Hepatocyte (in vitro differentiated cells): ENCODE data around the gene AK5. TPM values are rescaled to one million over a fixed set of nuclear protein-coding genes. Genes with fewer than 3 reads are reported as not detected.

Experiments used
- DNase-seq: peaks from one replicate; pipeline ENCODE4 v3.0.0-alpha.2; 2016; ENCODE audit warnings: low spot score
- H2AFZ ChIP-seq: fragments of 200-600 bp; sonication (generic); 2 replicates; pipeline ENCODE4 v1.6.0; 2016; ENCODE audit warnings: antibody characterized with exemption, mild to moderate bottlenecking
- H3K27ac ChIP-seq: fragments of 200-600 bp; sonication (generic); 2 replicates; pipeline ENCODE4 v1.5.1; 2016; ENCODE audit warnings: mild to moderate bottlenecking
- H3K27me3 ChIP-seq: fragments of 200-600 bp; sonication (generic); 2 replicates; pipeline ENCODE4 v1.6.1; 2016
- H3K36me3 ChIP-seq: fragments of 200-600 bp; sonication (generic); replicated peaks from 2 replicates; pipeline ENCODE4 v1.5.1; 2016; ENCODE audit warnings: low read depth; ENCODE audit not compliant: insufficient read depth
- H3K4me1 ChIP-seq: fragments of 200-600 bp; sonication (generic); 2 replicates; pipeline ENCODE4 v1.5.1; 2016; ENCODE audit warnings: mild to moderate bottlenecking, moderate library complexity; ENCODE audit not compliant: insufficient read depth
- H3K4me2 ChIP-seq: fragments of 200-600 bp; sonication (generic); 2 replicates; pipeline ENCODE4 v1.6.0; 2016
- H3K4me3 ChIP-seq: fragments of 200-600 bp; sonication (generic); 2 replicates; pipeline ENCODE4 v1.5.1; 2016; ENCODE audit warnings: mild to moderate bottlenecking
- H3K79me2 ChIP-seq: fragments of 200-600 bp; sonication (generic); 2 replicates; pipeline ENCODE4 v1.6.0; 2017; ENCODE audit warnings: mild to moderate bottlenecking
- H3K9me2 ChIP-seq: fragments of 200-600 bp; sonication (generic); replicated peaks from 2 replicates; pipeline ENCODE4 v1.6.0; 2017; ENCODE audit warnings: mild to moderate bottlenecking; ENCODE audit not compliant: insufficient read depth
- H3K9me3 ChIP-seq: fragments of 200-600 bp; sonication (generic); 2 replicates; pipeline ENCODE4 v1.5.1; 2016; ENCODE audit warnings: low read depth, mild to moderate bottlenecking
- H4K20me1 ChIP-seq: fragments of 200-600 bp; sonication (generic); 2 replicates; pipeline ENCODE4 v1.6.0; 2016; ENCODE audit warnings: mild to moderate bottlenecking; ENCODE audit not compliant: insufficient read depth, poor library complexity, severe bottlenecking
- CTCF ChIP-seq: fragments of 200-600 bp; sonication (generic); IDR thresholded peaks from 2 replicates; pipeline ENCODE4 v1.5.1; 2016; ENCODE audit warnings: antibody characterized with exemption, mild to moderate bottlenecking; ENCODE audit not compliant: poor library complexity
- EZH2 ChIP-seq: fragments of 200-600 bp; sonication (generic); IDR thresholded peaks from 2 replicates; pipeline ENCODE4 v1.6.1; 2016; ENCODE audit warnings: antibody characterized with exemption, mild to moderate bottlenecking, borderline replicate concordance
- EZH2phosphoT487 ChIP-seq: fragments of 200-600 bp; sonication (generic); IDR thresholded peaks from one replicate; pipeline ENCODE4 v1.6.1; 2018; ENCODE audit warnings: antibody characterized with exemption, mild to moderate bottlenecking, low read depth, moderate library complexity; ENCODE audit not compliant: unreplicated experiment, severe bottlenecking
- WGBS: methylation state at CpG from one replicate; pipeline ENCODE4 v1.1.6; 2016; ENCODE audit warnings: low lambda C conversion rate; ENCODE audit errors: missing lambda C conversion rate; 5-methylcytosine and 5-hydroxymethylcytosine counted together
- polyA plus RNA-seq: library from polyadenylated mRNA; unstranded; fragments of >200 nt; fragmentation: Nextera tagmentation; extraction: Ambion mirVana; gene quantifications from 2 replicates; pipeline ENCODE4 v1.2.1, GENCODE V29; 2016
- total RNA-seq: library from RNA; depleted of rRNA; stranded (reverse); fragments of >200 nt; gene quantifications from 2 replicates; pipeline ENCODE4 v1.2.3, GENCODE V29; 2014

Gene AK5
- total and polyA plus RNA-seq, 2 experiments from 2014 or later, result 0.05 TPM; not detected in 1

GRCh38 chr1:77471691-77472090 is 189.9 kb downstream of the AK5 start:
- WGBS, result 95% methylated on average over 2 of the region's 2 CpGs
- no peak for TF ChIP-seq EZH2phosphoT487
- TF ChIP-seq EZH2, result no peak
- no peak for TF ChIP-seq CTCF

GRCh38 chr1:77473690-77474089 is 191.9 kb downstream of the AK5 start:
- WGBS, result 46% methylated on average over 3 of the region's 3 CpGs
- Histone ChIP-seq H3K27ac (no peak overlapping the region), H3K9me3 (no peaks in the 10 kb centered on the region), H3K9me2 (no peaks in the 10 kb centered on the region), H4K20me1 (no peaks in the 10 kb centered on the region), H2AFZ (no peak overlapping the region), H3K4me2 (no peak overlapping the region), H3K36me3 (no peaks in the 10 kb centered on the region), H3K4me1 (no peaks in the 10 kb centered on the region), H3K4me3 (no peak overlapping the region), H3K79me2 (no peaks in the 10 kb centered on the region), H3K27me3 (no peaks in the 10 kb centered on the region)
- no peak for DNase-seq
- TF ChIP-seq EZH2, result no peak
- no peak for TF ChIP-seq EZH2phosphoT487
- TF ChIP-seq CTCF, result no peak

More at GRCh38 chr1:77471691-77472090, 189.9 kb downstream of the AK5 start:
- H3K4me2 ChIP-seq, result no peak overlapping the region
- H4K20me1 ChIP-seq, result no peaks in the 10 kb centered on the region
- no peaks in the 10 kb centered on the region for H3K9me2 ChIP-seq
- no peaks in the 10 kb centered on the region for H3K9me3 ChIP-seq
- no peak overlapping the region for H3K27ac ChIP-seq
- DNase-seq, result no peak
- H3K4me1 ChIP-seq, result peaks cover 10% of the 10 kb centered on the region
- H3K27me3 ChIP-seq, result no peaks in the 10 kb centered on the region
- no peak overlapping the region for H2AFZ ChIP-seq
- no peaks in the 10 kb centered on the region for H3K79me2 ChIP-seq
- H3K36me3 ChIP-seq, result no peaks in the 10 kb centered on the region
- no peak overlapping the region for H3K4me3 ChIP-seq

GRCh38 chr1:77475641-77476040 is 193.8 kb downstream of the AK5 start:
- Histone ChIP-seq H3K36me3 (no peaks in the 10 kb centered on the region), H3K9me3 (no peaks in the 10 kb centered on the region), H3K9me2 (no peaks in the 10 kb centered on the region), H3K79me2 (no peaks in the 10 kb centered on the region), H3K27ac (no peak overlapping the region), H3K4me1 (no peaks in the 10 kb centered on the region), H2AFZ (no peak overlapping the region), H4K20me1 (no peaks in the 10 kb centered on the region), H3K4me2 (no peak overlapping the region), H3K4me3 (no peak overlapping the region), H3K27me3 (no peaks in the 10 kb centered on the region)
- no peak for DNase-seq
- no peak for TF ChIP-seq EZH2phosphoT487
- no peak for TF ChIP-seq CTCF
- TF ChIP-seq EZH2, result no peak
- WGBS, result 31% methylated on average over 1 of the region's 1 CpG

GRCh38 chr1:77476475-77476874 is 194.7 kb downstream of the AK5 start:
- Histone ChIP-seq H3K79me2 (no peaks in the 10 kb centered on the region), H3K36me3 (no peaks in the 10 kb centered on the region), H3K9me2 (no peaks in the 10 kb centered on the region), H3K4me3 (no peak overlapping the region), H3K27me3 (no peaks in the 10 kb centered on the region), H3K4me2 (no peak overlapping the region), H3K9me3 (no peaks in the 10 kb centered on the region), H3K27ac (no peak overlapping the region), H4K20me1 (no peaks in the 10 kb centered on the region), H3K4me1 (no peaks in the 10 kb centered on the region), H2AFZ (no peak overlapping the region)
- DNase-seq, result no peak
- 90% methylated on average over 7 of the region's 7 CpGs for WGBS
- TF ChIP-seq EZH2 (no peak), CTCF (no peak), EZH2phosphoT487 (no peak)
